ENCODE results near the gene ECSIT.
"Not testable (repeated sequence)": the region's sequence is repeated elsewhere in the genome, so short reads cannot be mapped to it uniquely, and the experiment has no call there.

The ECSIT gene

GRCh38 chr19:11473725-11474124 lies 55.2 kb downstream of the ECSIT start:
- DNase-seq = no peak

- DNase-seq = not testable (repeated sequence)
These were observed 60.6 kb downstream of the ECSIT start for GRCh38 chr19:11468266-11468845.

GRCh38 chr19:11465600-11465999 lies 63.3 kb downstream of the ECSIT start:
- no peak for DNase-seq

DNA sequence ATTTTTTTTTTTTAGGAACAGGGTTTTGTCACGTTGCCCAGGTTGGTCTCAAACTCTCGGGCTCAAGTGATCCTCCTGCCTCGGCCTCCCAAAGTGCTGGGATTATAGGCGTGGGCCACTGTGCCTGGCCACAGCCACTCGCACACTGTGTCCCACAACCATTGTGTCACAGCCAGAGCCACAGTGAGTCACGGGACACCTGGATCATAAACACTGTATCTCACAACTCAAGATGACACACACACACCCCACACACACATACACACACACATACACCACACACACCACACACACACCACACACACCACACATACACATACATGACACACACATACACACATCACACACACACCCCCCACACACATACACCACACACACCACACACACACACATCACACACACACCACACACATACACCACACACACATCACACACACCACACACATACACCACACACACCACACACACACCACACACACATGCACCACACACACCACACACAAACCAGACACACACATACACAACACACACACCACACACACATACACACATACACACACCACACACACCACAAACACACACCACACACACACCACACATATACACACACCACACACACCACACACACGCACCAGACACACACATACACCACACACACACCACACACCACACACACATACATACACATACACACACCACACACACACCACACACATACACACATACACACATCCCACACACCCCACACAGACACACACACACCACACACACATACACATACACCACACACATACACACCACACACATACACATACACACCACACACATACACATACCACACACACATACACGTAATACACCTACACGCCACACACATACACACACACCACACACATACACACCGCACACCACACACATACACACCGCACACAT lies 64.3 kb downstream of the ECSIT start:
- DNase-seq = no peak

DNA sequence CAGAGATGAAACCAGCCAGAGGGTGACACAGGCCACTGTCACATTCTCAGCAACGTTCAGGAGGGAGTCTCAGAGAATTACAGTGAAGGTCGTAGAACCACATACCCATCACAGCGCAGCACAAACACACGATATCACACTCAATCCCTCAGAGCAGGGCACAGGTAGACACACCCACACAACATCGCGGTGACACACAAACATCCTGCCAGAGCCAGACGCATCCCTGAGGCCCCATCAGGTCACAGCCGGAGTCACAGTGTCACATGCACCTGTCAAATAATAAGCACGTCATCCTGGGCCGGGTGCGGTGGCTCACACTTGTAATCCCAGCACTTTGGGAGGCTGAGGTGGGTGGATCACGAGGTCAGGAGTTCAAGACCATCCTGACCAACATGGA lies 65.5 kb downstream of the ECSIT start:
- DNase-seq = no peak

DNA sequence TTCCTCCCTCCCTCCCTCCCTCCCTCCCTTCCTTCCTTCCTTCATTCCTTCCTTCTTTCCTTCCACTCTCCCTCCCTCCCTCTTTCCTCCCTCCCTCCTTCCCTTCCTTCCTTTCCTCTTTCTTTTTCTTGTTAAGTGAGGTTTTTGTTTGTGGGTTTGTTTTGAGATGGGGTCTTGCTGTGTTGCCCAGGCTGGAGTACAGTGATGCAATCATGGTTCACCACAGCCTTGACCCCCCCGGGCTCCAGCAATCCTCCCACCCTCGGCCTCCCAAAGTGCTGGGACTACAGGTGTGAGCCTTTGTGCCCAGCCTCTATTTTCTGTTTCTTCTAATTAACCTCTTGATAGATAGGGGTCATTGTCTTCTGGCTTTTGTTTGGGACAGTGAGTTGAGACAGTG lies 67.5 kb downstream of the ECSIT start:
- no peak for DNase-seq

- no peak for DNase-seq
These were observed 68.7 kb downstream of the ECSIT start for GRCh38 chr19:11460207-11460606.

GRCh38 chr19:11458912-11459311 lies 70.0 kb downstream of the ECSIT start:
- DNase-seq = not testable (repeated sequence)

- DNase-seq = no peak
These were observed 70.6 kb downstream of the ECSIT start for GRCh38 chr19:11458236-11458900.

DNA sequence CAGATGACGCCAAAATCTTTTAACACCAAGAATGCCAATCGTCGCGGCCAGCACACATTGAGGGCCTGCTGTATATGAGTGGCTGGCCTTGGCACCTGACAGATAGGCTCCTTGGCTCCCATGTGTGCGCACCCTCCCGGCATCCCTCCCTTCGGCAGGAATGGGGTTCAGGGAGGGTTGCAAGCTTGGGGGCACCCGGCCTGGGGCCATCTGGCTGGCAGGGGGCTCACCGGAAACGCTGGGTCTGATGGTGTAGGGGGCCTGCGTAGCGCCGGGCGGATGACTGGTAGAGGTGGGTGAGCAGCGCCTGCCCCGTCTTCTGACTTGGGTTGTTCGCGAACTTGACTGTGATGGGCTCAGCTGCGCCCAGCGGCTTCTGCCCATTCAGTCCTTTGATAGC lies 71.1 kb downstream of the ECSIT start:
- DNase-seq = no peak

GRCh38 chr19:11457115-11457514 lies 71.8 kb downstream of the ECSIT start:
- no peak for DNase-seq

GRCh38 chr19:11456659-11457058 lies 72.3 kb downstream of the ECSIT start:
- DNase-seq = no peak

All from islet precursor cell (in vitro differentiated cells).